GM12875 (cell line): Measurements from ENCODE around the gene DOCK1.

ENCODE experiments used
- H3K4me3 ChIP-seq: one replicate; pipeline ENCODE4 v1.5.1; 2011; ENCODE audit warnings: low read depth, low read length, control low read depth
- CTCF ChIP-seq: IDR thresholded peaks from 2 replicates; pipeline ENCODE4 v1.5.1; 2011; ENCODE audit warnings: low read depth, mild to moderate bottlenecking, control low read depth, inconsistent platforms, low read length, moderate library complexity, borderline replicate concordance; ENCODE audit not compliant: insufficient read depth

DOCK1 gene

GRCh38 chr10:127353544-127353943 lies 448.3 kb downstream of the DOCK1 start:
- no peak for TF ChIP-seq CTCF

GRCh38 chr10:127354255-127354654 lies 449.0 kb downstream of the DOCK1 start:
- TF ChIP-seq CTCF = no peak

More at GRCh38 chr10:127353544-127353943, 448.3 kb downstream of the DOCK1 start:
- H3K4me3 ChIP-seq = no peak overlapping the region

GRCh38 chr10:127354992-127355391 lies 449.8 kb downstream of the DOCK1 start:
- no peak for TF ChIP-seq CTCF
- H3K4me3 ChIP-seq = no peak overlapping the region

More at GRCh38 chr10:127354255-127354654, 449.0 kb downstream of the DOCK1 start:
- H3K4me3 ChIP-seq = no peak overlapping the region

GRCh38 chr10:127356360-127356759 lies 451.1 kb downstream of the DOCK1 start:
- TF ChIP-seq CTCF = no peak
- H3K4me3 ChIP-seq = no peak overlapping the region

- TF ChIP-seq CTCF = no peak
- H3K4me3 ChIP-seq = no peak overlapping the region
Measured at GRCh38 chr10:127357265-127357664, 452.0 kb downstream of the DOCK1 start.

GRCh38 chr10:127358337-127358736 lies 453.1 kb downstream of the DOCK1 start:
- no peak overlapping the region for H3K4me3 ChIP-seq
- no peak for TF ChIP-seq CTCF

- no peak overlapping the region for H3K4me3 ChIP-seq
- TF ChIP-seq CTCF = no peak
Measured at GRCh38 chr10:127364034-127364433, 458.8 kb downstream of the DOCK1 start.
